Measurements from ENCODE around the gene TMEM132D. TPM values are rescaled to one million over a fixed set of nuclear protein-coding genes. Genes with fewer than 3 reads are reported as not detected.

The TMEM132D gene
- total RNA-seq, 1 experiment from 2014 or later, result not detected

- TF ChIP-seq CTCF (conservative IDR thresholded peaks at IDR 0.05; ENCODE audit: low read depth, low read length) (no peak), EZH2 (IDR thresholded peaks at IDR 0.05; ENCODE audit: borderline replicate concordance, low read depth, low read length, poor library complexity, severe bottlenecking) (no peak)
- Histone ChIP-seq H3K36me3 (ENCODE audit: insufficient read depth, low read length, poor library complexity, severe bottlenecking) (no peaks in the 10 kb centered on the region), H3K27ac (ENCODE audit: low read depth, low read length, poor library complexity, severe bottlenecking) (no peak overlapping the region), H3K4me1 (ENCODE audit: insufficient read depth, low read length, poor library complexity, severe bottlenecking) (no peaks in the 10 kb centered on the region), H3K9me3 (ENCODE audit: low read depth, low read length, poor library complexity, severe bottlenecking) (peaks cover 33% of the 10 kb centered on the region), H3K4me3 (ENCODE audit: low read depth, low read length, poor library complexity, severe bottlenecking) (no peak overlapping the region), H3K27me3 (replicated peaks; ENCODE audit: insufficient read depth, low read depth, low read length, poor library complexity) (no peaks in the 10 kb centered on the region)
- CTCF ChIA-PET, result no interaction called here
- no TSS peak for BruUV-seq (replicated peaks)
- intact Hi-C loops (cut with micrococcal nuclease; ENCODE audit: unreplicated experiment), result no loop called here
- DNase-seq (ENCODE audit: low spot score), result no peak
- POLR2A ChIA-PET (ENCODE audit: low non-redundant PET), result no interaction called here
Measured at GRCh38 chr12:129381715-129382114, 522.1 kb downstream of the TMEM132D start.

GRCh38 chr12:129379076-129379804, 524.6 kb downstream of the TMEM132D start:
- DNase-seq (ENCODE audit: low spot score), result no peak
- TF ChIP-seq CTCF (conservative IDR thresholded peaks at IDR 0.05; ENCODE audit: low read depth, low read length) (no peak), EZH2 (IDR thresholded peaks at IDR 0.05; ENCODE audit: borderline replicate concordance, low read depth, low read length, poor library complexity, severe bottlenecking) (no peak)
- POLR2A ChIA-PET (ENCODE audit: low non-redundant PET), result no interaction called here

GRCh38 chr12:129378496-129378895, 525.3 kb downstream of the TMEM132D start:
- TF ChIP-seq CTCF (conservative IDR thresholded peaks at IDR 0.05; ENCODE audit: low read depth, low read length), result no peak
- TF ChIP-seq EZH2 (IDR thresholded peaks at IDR 0.05; ENCODE audit: borderline replicate concordance, low read depth, low read length, poor library complexity, severe bottlenecking), result no peak
- DNase-seq (ENCODE audit: low spot score), result no peak
- POLR2A ChIA-PET (ENCODE audit: low non-redundant PET), result no interaction called here
- H3K4me1 ChIP-seq (ENCODE audit: insufficient read depth, low read length, poor library complexity, severe bottlenecking), result no peaks in the 10 kb centered on the region
- no TSS peak for BruUV-seq (replicated peaks)
- H3K9me3 ChIP-seq (ENCODE audit: low read depth, low read length, poor library complexity, severe bottlenecking), result peaks cover 20% of the 10 kb centered on the region
- H3K4me3 ChIP-seq (ENCODE audit: low read depth, low read length, poor library complexity, severe bottlenecking), result no peak overlapping the region
- H3K27me3 ChIP-seq (replicated peaks; ENCODE audit: insufficient read depth, low read depth, low read length, poor library complexity), result no peaks in the 10 kb centered on the region
- H3K36me3 ChIP-seq (ENCODE audit: insufficient read depth, low read length, poor library complexity, severe bottlenecking), result no peaks in the 10 kb centered on the region
- CTCF ChIA-PET, result no interaction called here
- intact Hi-C loops (cut with micrococcal nuclease; ENCODE audit: unreplicated experiment), result no loop called here
- H3K27ac ChIP-seq (ENCODE audit: low read depth, low read length, poor library complexity, severe bottlenecking), result no peak overlapping the region

More at GRCh38 chr12:129379076-129379804, 524.6 kb downstream of the TMEM132D start:
- H3K9me3 ChIP-seq (ENCODE audit: low read depth, low read length, poor library complexity, severe bottlenecking), result peaks cover 20% of the 10 kb centered on the region
- BruUV-seq (replicated peaks), result no TSS peak
- H3K27ac ChIP-seq (ENCODE audit: low read depth, low read length, poor library complexity, severe bottlenecking), result no peak overlapping the region
- intact Hi-C loops (cut with micrococcal nuclease; ENCODE audit: unreplicated experiment), result no loop called here
- no peaks in the 10 kb centered on the region for H3K36me3 ChIP-seq (ENCODE audit: insufficient read depth, low read length, poor library complexity, severe bottlenecking)
- no peak overlapping the region for H3K4me3 ChIP-seq (ENCODE audit: low read depth, low read length, poor library complexity, severe bottlenecking)
- no peaks in the 10 kb centered on the region for H3K4me1 ChIP-seq (ENCODE audit: insufficient read depth, low read length, poor library complexity, severe bottlenecking)
- CTCF ChIA-PET, result no interaction called here
- H3K27me3 ChIP-seq (replicated peaks; ENCODE audit: insufficient read depth, low read depth, low read length, poor library complexity), result no peaks in the 10 kb centered on the region
